Endodermal cell (in vitro differentiated cells): ENCODE results near the gene TRERF1. TPM values are rescaled to one million over a fixed set of nuclear protein-coding genes. Genes with fewer than 3 reads are reported as not detected.
A peak's percentile ranks its signal among the peaks of the same experiment; 100 is the strongest.

Source experiments
- DNase-seq: peaks from one replicate; pipeline ENCODE4 v3.0.0-alpha.2; 2017
- H3K27ac ChIP-seq: 2 replicates; pipeline ENCODE4 v1.5.1; 2013; ENCODE audit warnings: mild to moderate bottlenecking, low read depth, low read length, moderate library complexity
- H3K27me3 ChIP-seq: 2 replicates; pipeline ENCODE4 v1.6.1; 2013; ENCODE audit warnings: mild to moderate bottlenecking, low read length, moderate library complexity; ENCODE audit not compliant: insufficient read depth, control insufficient read depth, poor library complexity, severe bottlenecking
- H3K36me3 ChIP-seq: 2 replicates; pipeline ENCODE4 v1.7.0; 2013; ENCODE audit warnings: mild to moderate bottlenecking, low read length, moderate library complexity; ENCODE audit not compliant: control insufficient read depth, insufficient read depth
- H3K4me1 ChIP-seq: one replicate; pipeline ENCODE4 v1.7.0; 2013; ENCODE audit warnings: low read length; ENCODE audit not compliant: control insufficient read depth, insufficient read depth
- H3K4me3 ChIP-seq: 2 replicates; pipeline ENCODE4 v1.5.1; 2013; ENCODE audit warnings: mild to moderate bottlenecking, low read length, moderate library complexity
- H3K9ac ChIP-seq: 2 replicates; pipeline ENCODE4 v1.6.1; 2013; ENCODE audit warnings: mild to moderate bottlenecking, low read length, moderate library complexity; ENCODE audit not compliant: poor library complexity, severe bottlenecking; ENCODE audit errors: extremely low read depth
- H3K9me3 ChIP-seq: 2 replicates; pipeline ENCODE4 v1.6.1; 2013; ENCODE audit warnings: mild to moderate bottlenecking, low read length, moderate library complexity; ENCODE audit not compliant: control insufficient read depth
- H3K27ac Mint-ChIP-seq: 2 replicates; pipeline ENCODE4 v1.8.0; 2020; ENCODE audit warnings: mixed read lengths
- H3K27me3 Mint-ChIP-seq: 2 replicates; pipeline ENCODE4 v1.8.0; 2021; ENCODE audit warnings: mild to moderate bottlenecking, mixed read lengths; ENCODE audit not compliant: insufficient read depth
- H3K36me3 Mint-ChIP-seq: 2 replicates; pipeline ENCODE4 v1.8.0; 2020; ENCODE audit warnings: low read depth, mixed read lengths
- H3K4me1 Mint-ChIP-seq: 2 replicates; pipeline ENCODE4 v1.8.0; 2020; ENCODE audit warnings: mixed read lengths
- H3K4me3 Mint-ChIP-seq: 2 replicates; pipeline ENCODE4 v1.8.0; 2020; ENCODE audit warnings: mild to moderate bottlenecking, moderate library complexity, mixed read lengths
- H3K9me3 Mint-ChIP-seq: 2 replicates; pipeline ENCODE4 v1.8.0; 2020; ENCODE audit warnings: mild to moderate bottlenecking, mixed read lengths
- CTCF ChIP-seq: fragments of 200-600 bp; sonication (generic); conservative IDR thresholded peaks from 2 replicates; pipeline ENCODE4 v1.5.0; 2021; ENCODE audit warnings: antibody characterized with exemption, mild to moderate bottlenecking
- WGBS, 2 experiments: methylation state at CpG; one replicate each; pipeline versions ENCODE4 v1.1.5 to v1.1.7; 2013; ENCODE audit warnings: missing lambda C conversion rate in 2 of 2, mixed read lengths in 1 of 2; ENCODE audit not compliant: insufficient coverage in 1 of 2, insufficient read length in 1 of 2; 5-methylcytosine and 5-hydroxymethylcytosine counted together
- total RNA-seq, 2 donors: library from RNA; stranded (reverse); fragmentation: NEBNext Ultra II Directional in 1 of 2; extraction: Animal tissue kit (Norgen Biotek cat#: 25700) in 1 of 2; gene quantifications; 2 replicates in 1 of 2; 3 replicates in 1 of 2; pipeline ENCODE4 v1.2.1, GENCODE V29; 2021

Gene TRERF1
- total RNA-seq, 2 donors from 2014 or later, result 4.7 to 5.3 TPM

DNA sequence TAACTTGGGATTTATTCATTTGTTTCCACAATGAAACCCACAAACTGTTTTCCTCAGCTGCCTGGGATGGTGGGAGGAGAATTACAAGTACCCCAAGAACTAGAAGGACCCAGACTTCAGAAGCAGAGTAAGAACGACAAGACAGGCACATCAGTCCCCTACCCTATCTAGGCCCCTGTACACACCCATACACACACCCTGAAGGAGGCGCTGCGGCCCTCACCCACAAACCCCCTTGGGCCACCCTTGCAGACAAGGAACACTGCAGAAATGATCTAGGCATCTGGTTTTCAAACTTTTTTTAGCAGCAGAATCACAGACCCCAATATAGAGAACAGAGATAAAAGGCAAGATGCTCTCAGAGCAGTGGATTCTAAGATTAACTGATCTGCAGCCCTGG is 55.0 kb downstream of the TRERF1 start:
- Mint-ChIP-seq H3K36me3 (no peaks in the 10 kb centered on the region), H3K27ac (no peak overlapping the region), H3K4me3 (no peak overlapping the region), H3K9me3 (no peaks in the 10 kb centered on the region), H3K4me1 (no peaks in the 10 kb centered on the region), H3K27me3 (no peaks in the 10 kb centered on the region)
- Histone ChIP-seq H3K4me1 (no peaks in the 10 kb centered on the region), H3K9me3 (no peaks in the 10 kb centered on the region), H3K27ac (no peak overlapping the region), H3K4me3 (no peak overlapping the region), H3K27me3 (no peaks in the 10 kb centered on the region), H3K9ac (no peak overlapping the region), H3K36me3 (no peaks in the 10 kb centered on the region)
- peak; percentile 58 for TF ChIP-seq CTCF
- WGBS, 2 experiments, result 92% methylated on average over 3 of the region's 3 CpGs; no CpG with 5 or more reads in 1 of the 2 experiments
- peak; percentile 72 for DNase-seq

GRCh38 chr6:42394881-42395620 is 56.7 kb downstream of the TRERF1 start:
- Mint-ChIP-seq H3K4me3 (no peak overlapping the region), H3K36me3 (no peaks in the 10 kb centered on the region), H3K4me1 (peaks cover 10% of the 10 kb centered on the region), H3K27ac (no peak overlapping the region), H3K27me3 (no peaks in the 10 kb centered on the region), H3K9me3 (no peaks in the 10 kb centered on the region)
- Histone ChIP-seq H3K9ac (no peak overlapping the region), H3K27me3 (no peaks in the 10 kb centered on the region), H3K27ac (no peak overlapping the region), H3K4me1 (no peaks in the 10 kb centered on the region), H3K9me3 (no peaks in the 10 kb centered on the region), H3K36me3 (no peaks in the 10 kb centered on the region), H3K4me3 (no peak overlapping the region)
- no peak for TF ChIP-seq CTCF
- 94 to 97% methylated on average over 6 to 10 of the region's 10 CpGs for WGBS, 2 experiments
- DNase-seq, result no peak

- Histone ChIP-seq H3K27me3 (no peaks in the 10 kb centered on the region), H3K4me3 (no peak overlapping the region), H3K9me3 (no peaks in the 10 kb centered on the region), H3K9ac (no peak overlapping the region), H3K4me1 (no peaks in the 10 kb centered on the region), H3K36me3 (no peaks in the 10 kb centered on the region), H3K27ac (no peak overlapping the region)
- H3K4me1 Mint-ChIP-seq, result peaks cover 17% of the 10 kb centered on the region
- no peaks in the 10 kb centered on the region for H3K27me3 Mint-ChIP-seq
- DNase-seq, result no peak
- no peak overlapping the region for H3K4me3 Mint-ChIP-seq
- no peak for TF ChIP-seq CTCF
- no peaks in the 10 kb centered on the region for H3K36me3 Mint-ChIP-seq
- H3K27ac Mint-ChIP-seq, result no peak overlapping the region
- 90 to 91% methylated on average over 4 of the region's 4 CpGs for WGBS, 2 experiments
- no peaks in the 10 kb centered on the region for H3K9me3 Mint-ChIP-seq
These were observed 57.6 kb downstream of the TRERF1 start for GRCh38 chr6:42394151-42394550.
